Measurements from ENCODE around the gene EFCC1. TPM values are rescaled to one million over a fixed set of nuclear protein-coding genes. Genes with fewer than 3 reads are reported as not detected.
A peak's percentile ranks its signal among the peaks of the same experiment; 100 is the strongest.

Gene EFCC1
- total RNA-seq, 1 donor from 2014 or later = 17.2 TPM

- Histone ChIP-seq H3K9me3 (no peaks in the 10 kb centered on the region), H3K27me3 (no peaks in the 10 kb centered on the region), H3K4me1 (peaks cover 17% of the 10 kb centered on the region), H3K36me3 (peaks cover 6% of the 10 kb centered on the region), H3K27ac (no peak overlapping the region), H3K4me3 (no peak overlapping the region)
- DNase-seq (peak; percentile 38), ATAC-seq (no peak)
- TF ChIP-seq, protein P1, sequence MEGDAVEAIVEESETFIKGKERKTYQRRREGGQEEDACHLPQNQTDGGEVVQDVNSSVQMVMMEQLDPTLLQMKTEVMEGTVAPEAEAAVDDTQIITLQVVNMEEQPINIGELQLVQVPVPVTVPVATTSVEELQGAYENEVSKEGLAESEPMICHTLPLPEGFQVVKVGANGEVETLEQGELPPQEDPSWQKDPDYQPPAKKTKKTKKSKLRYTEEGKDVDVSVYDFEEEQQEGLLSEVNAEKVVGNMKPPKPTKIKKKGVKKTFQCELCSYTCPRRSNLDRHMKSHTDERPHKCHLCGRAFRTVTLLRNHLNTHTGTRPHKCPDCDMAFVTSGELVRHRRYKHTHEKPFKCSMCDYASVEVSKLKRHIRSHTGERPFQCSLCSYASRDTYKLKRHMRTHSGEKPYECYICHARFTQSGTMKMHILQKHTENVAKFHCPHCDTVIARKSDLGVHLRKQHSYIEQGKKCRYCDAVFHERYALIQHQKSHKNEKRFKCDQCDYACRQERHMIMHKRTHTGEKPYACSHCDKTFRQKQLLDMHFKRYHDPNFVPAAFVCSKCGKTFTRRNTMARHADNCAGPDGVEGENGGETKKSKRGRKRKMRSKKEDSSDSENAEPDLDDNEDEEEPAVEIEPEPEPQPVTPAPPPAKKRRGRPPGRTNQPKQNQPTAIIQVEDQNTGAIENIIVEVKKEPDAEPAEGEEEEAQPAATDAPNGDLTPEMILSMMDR (IDR thresholded peaks at IDR 0.05) = no peak
- intact Hi-C loops (cut with DNase I) = no loop called here
These were observed 29.5 kb downstream of the EFCC1 start for GRCh38 chr3:129030611-129031010.

- intact Hi-C loops (cut with DNase I) = no loop called here
- no peak overlapping the region for H3K27ac ChIP-seq
These were observed 30.5 kb downstream of the EFCC1 start for GRCh38 chr3:129031476-129032215.

GRCh38 chr3:129032716-129033115 lies 31.6 kb downstream of the EFCC1 start:
- Histone ChIP-seq H3K4me3 (no peak overlapping the region), H3K27me3 (no peaks in the 10 kb centered on the region), H3K4me1 (no peaks in the 10 kb centered on the region), H3K27ac (no peak overlapping the region), H3K36me3 (peaks cover 6% of the 10 kb centered on the region), H3K9me3 (no peaks in the 10 kb centered on the region)
- intact Hi-C loops (cut with DNase I) = no loop called here
- DNase-seq (no peak), ATAC-seq (no peak)
- TF ChIP-seq, protein P1 (IDR thresholded peaks at IDR 0.05) = no peak

More at GRCh38 chr3:129031476-129032215, 30.5 kb downstream of the EFCC1 start:
- no peak overlapping the region for H3K4me3 ChIP-seq
- H3K27me3 ChIP-seq = no peaks in the 10 kb centered on the region
- TF ChIP-seq, protein P1 (IDR thresholded peaks at IDR 0.05) = no peak
- DNase-seq (peak; percentile 42), ATAC-seq (no peak)
- H3K36me3 ChIP-seq = peaks cover 6% of the 10 kb centered on the region
- H3K9me3 ChIP-seq = no peaks in the 10 kb centered on the region
- peaks cover 8% of the 10 kb centered on the region for H3K4me1 ChIP-seq

- Histone ChIP-seq H3K4me1 (no peaks in the 10 kb centered on the region), H3K27ac (no peak overlapping the region), H3K27me3 (no peaks in the 10 kb centered on the region), H3K4me3 (no peak overlapping the region), H3K36me3 (peaks cover 6% of the 10 kb centered on the region), H3K9me3 (no peaks in the 10 kb centered on the region)
- ATAC-seq = no peak
- intact Hi-C loops (cut with DNase I) = no loop called here
- DNase-seq = no peak
- TF ChIP-seq, protein P1 (IDR thresholded peaks at IDR 0.05) = no peak
These were observed 32.0 kb downstream of the EFCC1 start for GRCh38 chr3:129033151-129033550.

GRCh38 chr3:129033633-129034321 lies 32.7 kb downstream of the EFCC1 start:
- intact Hi-C loops (cut with DNase I) = no loop called here
- Histone ChIP-seq H3K27ac (no peak overlapping the region), H3K4me3 (no peak overlapping the region), H3K27me3 (no peaks in the 10 kb centered on the region), H3K4me1 (no peaks in the 10 kb centered on the region), H3K36me3 (peaks cover 6% of the 10 kb centered on the region), H3K9me3 (no peaks in the 10 kb centered on the region)
- TF ChIP-seq, protein P1 (IDR thresholded peaks at IDR 0.05) = no peak
- ATAC-seq = peak; percentile 21
- no peak for DNase-seq
